Measurements from ENCODE around the gene RAPGEF4.

RAPGEF4 gene

GRCh38 chr2:172861098-172861497 lies 125.5 kb downstream of the RAPGEF4 start:
- DNase-seq (ENCODE audit: low read depth), result no peak

GRCh38 chr2:172861656-172862476 lies 126.2 kb downstream of the RAPGEF4 start:
- no peak for DNase-seq (ENCODE audit: low read depth)

DNA sequence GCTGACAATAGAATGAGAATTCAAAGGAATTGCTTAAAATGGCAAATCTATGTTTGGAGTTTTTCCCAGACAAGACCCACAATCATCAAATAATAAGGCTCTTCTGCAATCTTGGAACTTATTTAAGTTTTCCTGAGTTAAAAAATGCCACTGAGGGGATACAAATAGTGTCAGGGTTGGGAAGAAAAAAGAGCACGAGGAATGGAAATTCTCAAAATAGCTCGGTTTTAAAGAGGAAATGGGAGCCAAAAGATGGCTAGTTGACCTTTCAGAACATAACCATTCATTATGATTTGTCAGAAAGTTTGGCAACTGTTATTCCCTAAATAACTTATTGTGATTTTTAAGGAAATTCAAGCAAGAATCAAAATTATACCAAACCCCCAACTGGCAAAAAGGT lies 127.7 kb downstream of the RAPGEF4 start:
- DNase-seq (ENCODE audit: low read depth), result no peak

GRCh38 chr2:172864182-172864581 lies 128.5 kb downstream of the RAPGEF4 start:
- no peak for DNase-seq (ENCODE audit: low read depth)

DNA sequence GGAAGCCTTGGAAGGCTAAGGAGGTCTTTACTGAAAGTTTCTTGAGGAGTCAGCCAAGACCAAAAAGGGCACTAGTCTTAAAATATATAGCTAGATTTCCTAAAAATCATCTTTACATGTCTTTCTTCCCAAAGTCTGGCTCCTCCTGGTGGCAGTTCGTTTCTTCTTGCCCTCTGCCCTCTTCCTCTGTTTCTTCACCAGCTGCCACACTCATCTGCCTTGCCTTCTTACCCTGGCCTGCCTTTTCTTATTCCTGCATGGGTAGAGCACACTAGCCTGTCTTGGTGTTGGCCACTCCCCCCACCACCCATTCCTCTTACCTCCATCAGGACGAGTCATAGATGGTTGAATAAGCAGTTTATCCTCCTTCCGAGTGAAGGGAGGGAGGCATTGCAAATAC lies 129.8 kb downstream of the RAPGEF4 start:
- DNase-seq (ENCODE audit: low read depth), result no peak

DNA sequence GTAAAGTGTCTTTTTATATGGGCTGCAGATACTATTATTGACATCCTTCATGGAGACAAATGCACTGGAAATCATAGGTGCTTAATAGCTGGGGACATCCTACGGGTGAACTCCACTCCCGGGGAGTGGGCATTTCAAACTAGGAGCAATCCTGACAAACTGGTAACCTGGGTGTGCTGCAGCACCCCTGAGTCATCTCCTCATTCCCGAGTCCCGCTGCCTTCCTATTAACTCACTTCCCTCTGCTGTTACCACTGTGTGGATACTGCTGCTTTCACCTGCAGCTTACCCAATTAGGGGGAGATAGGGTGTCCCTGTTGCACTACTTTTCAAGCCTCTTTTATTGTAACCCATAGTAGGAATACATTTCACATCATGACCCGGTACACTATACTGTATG lies 134.2 kb downstream of the RAPGEF4 start:
- DNase-seq (ENCODE audit: low read depth), result no peak

GRCh38 chr2:172870396-172870795 lies 134.8 kb downstream of the RAPGEF4 start:
- no peak for DNase-seq (ENCODE audit: low read depth)

- DNase-seq (ENCODE audit: low read depth), result no peak
Observed at GRCh38 chr2:172877826-172878225, 142.2 kb downstream of the RAPGEF4 start.

GRCh38 chr2:172878260-172878659 lies 142.6 kb downstream of the RAPGEF4 start:
- no peak for DNase-seq (ENCODE audit: low read depth)

DNA sequence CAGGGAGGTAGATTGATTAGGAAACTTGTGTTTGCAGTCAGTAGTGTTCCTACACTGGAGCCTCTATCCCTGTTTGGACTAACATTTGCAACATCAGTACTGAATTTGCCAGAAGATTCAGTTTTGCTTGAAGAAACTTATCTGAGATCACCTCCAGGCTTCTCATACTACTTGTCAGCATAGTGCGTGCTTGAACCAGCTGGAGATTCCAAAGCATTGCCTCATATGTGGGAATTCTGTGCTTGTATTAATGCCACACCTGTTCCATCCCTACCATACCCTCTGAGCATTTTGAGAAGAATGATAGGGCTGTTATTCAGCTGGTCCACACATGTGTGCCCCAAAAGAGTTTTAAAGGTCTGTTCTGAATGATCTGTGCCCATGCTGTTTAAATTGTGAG lies 148.7 kb downstream of the RAPGEF4 start:
- no peak for DNase-seq (ENCODE audit: low read depth)

GRCh38 chr2:172885996-172886395 lies 150.4 kb downstream of the RAPGEF4 start:
- no peak for DNase-seq (ENCODE audit: low read depth)

- no peak for DNase-seq (ENCODE audit: low read depth)
Observed at GRCh38 chr2:172887280-172887679, 151.6 kb downstream of the RAPGEF4 start.

DNA sequence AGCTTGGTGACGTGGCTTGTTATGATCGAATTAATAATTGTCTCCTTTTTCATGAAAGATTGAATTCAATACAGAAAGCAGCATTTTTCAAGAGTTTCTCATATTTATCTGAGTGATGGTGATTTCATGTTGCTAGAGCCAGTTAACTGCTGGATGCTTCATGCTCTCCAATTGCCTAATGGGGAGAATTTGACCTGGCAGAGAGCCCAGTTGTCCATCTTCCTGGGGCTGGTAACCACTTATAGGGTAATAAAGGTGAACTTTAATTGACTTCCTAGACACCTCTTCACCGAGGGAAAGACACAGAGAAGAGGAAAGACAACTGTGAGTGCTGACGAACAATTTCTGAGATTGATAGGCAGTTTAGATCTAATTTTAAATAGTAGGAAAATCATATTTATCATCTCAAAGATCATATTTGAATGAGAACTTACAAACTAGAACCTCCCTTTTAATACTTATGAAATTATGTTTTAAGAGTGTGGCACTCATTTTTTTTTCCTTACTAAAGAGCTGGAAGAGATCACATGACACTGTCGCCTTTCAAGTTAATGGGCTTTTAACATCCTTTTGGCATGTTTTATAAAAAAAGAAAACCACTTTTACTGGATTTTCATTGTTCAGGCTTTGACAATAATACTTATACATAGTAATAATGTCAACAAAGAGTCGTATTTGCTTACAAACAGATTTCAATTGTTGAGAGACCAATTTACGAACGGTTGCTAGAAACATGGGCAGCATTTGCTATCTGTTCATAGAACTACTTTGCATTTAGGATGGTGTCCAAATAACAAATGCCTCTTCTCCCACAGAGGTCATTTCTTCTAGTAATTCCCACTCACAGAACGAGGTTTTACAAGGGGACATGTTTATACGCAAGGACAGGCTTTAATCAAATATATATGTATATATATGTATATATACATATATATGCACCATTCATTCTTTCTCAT lies 153.3 kb downstream of the RAPGEF4 start:
- DNase-seq (ENCODE audit: low read depth), result no peak

- no peak for DNase-seq (ENCODE audit: low read depth)
Observed at GRCh38 chr2:172889768-172890430, 154.3 kb downstream of the RAPGEF4 start.

DNA sequence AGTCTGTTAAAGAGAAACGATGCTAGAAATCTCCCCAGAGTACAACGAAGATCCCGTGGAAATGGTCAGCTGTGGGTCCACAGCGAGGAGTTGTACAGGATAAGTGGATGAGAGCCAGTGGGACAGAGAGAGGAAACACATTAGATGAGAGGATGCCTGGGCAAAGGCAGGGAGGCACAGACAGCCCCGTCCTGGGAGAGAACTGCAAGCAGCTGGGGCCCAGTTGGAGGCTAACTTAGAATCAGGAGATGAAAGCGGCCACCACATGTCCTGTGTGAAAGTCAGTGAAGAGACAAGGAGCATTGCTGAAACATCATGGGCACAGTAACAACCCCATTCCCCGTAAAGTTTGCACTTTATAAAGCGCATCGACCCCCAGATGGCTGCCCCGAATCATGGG lies 157.5 kb downstream of the RAPGEF4 start:
- DNase-seq (ENCODE audit: low read depth), result no peak

DNA sequence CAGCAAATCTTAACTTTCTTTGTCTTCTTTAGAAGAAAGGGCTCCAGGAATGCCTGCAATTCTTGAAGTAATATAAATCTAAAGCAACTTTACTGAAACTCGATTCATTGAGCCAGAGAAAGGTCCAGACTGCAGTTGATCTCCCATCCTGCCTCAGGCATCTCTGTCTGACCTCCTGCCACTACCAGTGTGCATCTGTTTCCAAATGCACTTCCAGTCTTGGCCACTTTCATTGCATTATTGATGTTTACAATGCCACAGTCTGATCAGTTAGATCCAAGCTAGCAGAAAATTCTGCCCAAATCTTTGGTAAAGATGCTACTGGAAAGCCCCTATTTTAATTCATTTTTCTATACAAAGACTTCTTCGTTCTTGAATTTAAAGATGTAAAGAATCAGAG lies 158.0 kb downstream of the RAPGEF4 start:
- no peak for DNase-seq (ENCODE audit: low read depth)

DNA sequence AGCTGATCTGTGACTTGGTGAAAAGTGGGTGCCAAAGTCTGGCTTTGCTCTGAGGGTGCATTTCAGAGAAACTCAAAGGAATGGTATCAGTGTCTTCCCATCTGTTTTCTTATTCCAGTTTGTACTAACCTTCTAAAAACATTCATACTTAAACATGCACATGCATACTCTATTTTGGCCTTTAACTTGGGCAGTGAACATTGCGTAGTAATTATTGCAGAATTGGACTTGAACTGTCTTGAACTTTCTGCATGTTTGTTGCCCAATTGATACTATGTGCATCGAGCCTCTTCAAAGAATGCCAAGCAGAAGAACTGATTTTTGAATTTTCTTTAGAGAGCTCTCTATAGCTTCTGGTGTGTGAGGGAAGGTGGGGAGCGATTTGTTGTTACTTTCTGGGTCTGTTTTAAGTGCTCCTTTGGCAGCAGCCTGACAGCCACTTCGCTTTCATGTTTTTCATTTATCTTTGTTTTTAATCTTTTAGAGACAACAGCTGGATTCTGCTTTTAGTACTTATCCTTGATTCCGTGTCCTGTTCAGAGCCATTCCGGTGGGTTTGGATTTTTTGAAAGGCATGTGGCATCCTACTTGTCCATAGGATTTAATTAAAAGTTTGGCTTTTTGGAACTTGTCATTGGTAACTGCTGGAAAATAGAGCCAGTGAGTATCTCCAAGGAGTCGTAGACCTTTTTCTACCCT lies 159.2 kb downstream of the RAPGEF4 start:
- DNase-seq (ENCODE audit: low read depth), result no peak

- no peak for DNase-seq (ENCODE audit: low read depth)
Observed at GRCh38 chr2:172896661-172897081, 161.0 kb downstream of the RAPGEF4 start.

- no peak for DNase-seq (ENCODE audit: low read depth)
Observed at GRCh38 chr2:172900871-172901270, 165.2 kb downstream of the RAPGEF4 start.

- no peak for DNase-seq (ENCODE audit: low read depth)
Observed at GRCh38 chr2:172901913-172902312, 166.3 kb downstream of the RAPGEF4 start.

- no peak for DNase-seq (ENCODE audit: low read depth)
Observed at GRCh38 chr2:172904236-172904635, 168.6 kb downstream of the RAPGEF4 start.
